GM18873 (cell line): ENCODE measurements around the gene UBA1.
"Not testable (repeated sequence)": the region's sequence is repeated elsewhere in the genome, so short reads cannot be mapped to it uniquely, and the experiment has no call there.

Experiments
- ATAC-seq: cut with Tn5 transposase; IDR thresholded peaks from one replicate; pipeline ENCODE4 v1.9.1; 2021; ENCODE audit warnings: mild to moderate bottlenecking, moderate library complexity, moderate number of reproducible peaks; ENCODE audit not compliant: unreplicated experiment, low FRiP score

Gene UBA1

DNA sequence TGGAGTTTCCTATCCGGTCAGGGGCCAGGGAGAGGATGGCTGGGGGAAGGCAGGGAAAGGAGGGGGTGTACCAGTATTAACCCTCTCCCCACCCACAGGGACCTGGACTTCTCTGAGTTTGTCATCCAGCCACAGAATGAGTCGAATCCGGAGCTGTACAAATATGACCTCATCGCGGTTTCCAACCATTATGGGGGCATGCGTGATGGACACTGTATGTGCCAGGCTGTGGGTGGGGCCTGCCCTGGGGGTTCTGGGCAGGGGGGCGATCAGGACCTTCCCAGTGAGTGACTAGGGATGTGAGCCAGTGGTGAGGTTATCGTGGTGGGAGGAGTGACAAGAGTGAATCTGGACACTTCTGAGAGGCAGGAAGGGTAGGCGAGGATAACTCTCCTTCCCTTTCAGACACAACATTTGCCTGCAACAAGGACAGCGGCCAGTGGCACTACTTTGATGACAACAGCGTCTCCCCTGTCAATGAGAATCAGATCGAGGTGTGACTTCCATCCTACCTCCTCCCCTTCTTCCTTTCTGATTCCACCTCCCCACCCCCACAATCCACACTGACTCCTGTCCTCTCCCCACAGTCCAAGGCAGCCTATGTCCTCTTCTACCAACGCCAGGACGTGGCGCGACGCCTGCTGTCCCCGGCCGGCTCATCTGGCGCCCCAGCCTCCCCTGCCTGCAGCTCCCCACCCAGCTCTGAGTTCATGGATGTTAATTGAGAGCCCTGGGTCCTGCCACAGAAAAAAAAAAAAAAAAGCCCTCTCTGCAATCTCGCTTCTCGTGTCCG, 53.8 kb downstream of the UBA1 start:
- ATAC-seq: no peak

GRCh38 chrX:47247999-47248320, 54.3 kb downstream of the UBA1 start:
- no peak for ATAC-seq

DNA sequence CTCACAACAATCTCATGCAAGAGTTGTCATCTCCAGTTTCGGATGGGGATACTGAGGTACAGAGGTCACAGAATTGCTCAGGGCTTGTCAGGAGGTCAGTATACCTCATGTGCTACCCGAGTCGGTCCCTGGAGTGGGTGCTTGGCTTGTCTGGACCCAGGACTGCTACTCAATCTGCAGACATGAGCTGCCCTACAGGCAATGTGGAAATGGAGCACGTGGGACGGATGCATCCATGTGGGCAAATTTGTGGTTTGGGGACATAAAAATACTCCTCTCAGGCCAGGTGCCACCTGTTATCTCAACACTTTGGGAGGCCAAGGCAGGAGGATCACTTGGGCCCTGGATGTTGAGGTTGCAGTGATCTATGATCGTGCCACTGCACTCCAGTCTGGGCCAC, 54.9 kb downstream of the UBA1 start:
- ATAC-seq: no peak

DNA sequence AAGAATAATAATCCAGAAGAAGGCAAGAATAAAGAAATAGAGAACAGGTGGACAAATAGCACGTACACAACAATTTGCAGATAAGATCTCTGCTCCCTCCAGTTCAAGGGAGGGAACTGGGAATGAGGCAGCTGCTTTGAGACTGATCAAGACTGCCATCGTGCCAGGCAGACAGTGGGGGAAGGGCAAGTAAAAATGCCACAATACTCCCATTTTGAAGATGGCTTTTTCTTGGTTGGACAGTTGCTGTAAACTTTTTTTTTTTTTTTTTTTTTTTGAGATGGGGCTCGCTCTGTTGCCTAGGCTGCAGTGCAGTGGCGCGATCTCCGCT, 56.4 kb downstream of the UBA1 start:
- ATAC-seq: no peak

DNA sequence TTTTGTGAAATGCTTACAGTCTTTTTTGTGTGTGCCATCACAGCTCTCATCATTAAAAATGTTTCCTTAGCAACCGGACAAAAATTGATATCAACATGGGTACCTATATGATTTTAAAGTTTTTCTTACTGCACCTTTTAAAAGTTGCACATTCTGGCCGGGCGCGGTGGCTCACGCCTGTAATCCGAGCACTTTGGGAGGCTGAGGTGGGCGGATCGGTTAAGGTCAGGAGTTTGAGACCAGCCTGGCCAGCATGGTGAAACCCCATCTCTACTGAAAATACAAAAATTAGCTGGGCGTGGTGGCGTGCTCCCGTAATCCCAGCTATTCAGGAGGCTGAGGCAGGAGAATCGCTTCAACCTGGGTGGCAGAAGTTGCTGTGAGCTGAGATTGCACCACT, 64.0 kb downstream of the UBA1 start:
- ATAC-seq: not testable (repeated sequence)
